ENCODE measurements around the gene ATAD3A.
"Not testable (repeated sequence)": the region's sequence is repeated elsewhere in the genome, so short reads cannot be mapped to it uniquely, and the experiment has no call there.

DNA sequence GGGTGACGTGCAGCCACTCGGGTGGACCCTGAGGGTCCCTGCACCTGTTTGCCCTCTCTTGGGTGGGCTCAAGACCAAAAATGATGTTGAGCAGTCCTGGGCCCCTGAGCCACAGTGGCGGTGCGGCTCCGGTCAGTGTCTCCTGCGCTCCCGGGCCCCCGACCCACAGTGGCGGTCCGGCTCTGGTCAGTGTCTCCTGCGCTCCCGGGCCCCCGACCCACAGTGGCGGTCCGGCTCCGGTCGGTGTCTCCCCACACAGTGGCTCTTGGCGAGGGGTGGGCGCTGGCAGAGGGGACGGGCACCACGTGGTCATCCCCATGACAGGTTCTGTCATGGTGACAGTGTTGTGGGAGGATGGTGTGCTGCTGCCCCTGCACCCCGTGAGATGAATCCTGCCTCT lies 17.7 kb upstream of the ATAD3A start:
- TF ChIP-seq, protein P1, sequence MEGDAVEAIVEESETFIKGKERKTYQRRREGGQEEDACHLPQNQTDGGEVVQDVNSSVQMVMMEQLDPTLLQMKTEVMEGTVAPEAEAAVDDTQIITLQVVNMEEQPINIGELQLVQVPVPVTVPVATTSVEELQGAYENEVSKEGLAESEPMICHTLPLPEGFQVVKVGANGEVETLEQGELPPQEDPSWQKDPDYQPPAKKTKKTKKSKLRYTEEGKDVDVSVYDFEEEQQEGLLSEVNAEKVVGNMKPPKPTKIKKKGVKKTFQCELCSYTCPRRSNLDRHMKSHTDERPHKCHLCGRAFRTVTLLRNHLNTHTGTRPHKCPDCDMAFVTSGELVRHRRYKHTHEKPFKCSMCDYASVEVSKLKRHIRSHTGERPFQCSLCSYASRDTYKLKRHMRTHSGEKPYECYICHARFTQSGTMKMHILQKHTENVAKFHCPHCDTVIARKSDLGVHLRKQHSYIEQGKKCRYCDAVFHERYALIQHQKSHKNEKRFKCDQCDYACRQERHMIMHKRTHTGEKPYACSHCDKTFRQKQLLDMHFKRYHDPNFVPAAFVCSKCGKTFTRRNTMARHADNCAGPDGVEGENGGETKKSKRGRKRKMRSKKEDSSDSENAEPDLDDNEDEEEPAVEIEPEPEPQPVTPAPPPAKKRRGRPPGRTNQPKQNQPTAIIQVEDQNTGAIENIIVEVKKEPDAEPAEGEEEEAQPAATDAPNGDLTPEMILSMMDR (conservative IDR thresholded peaks at IDR 0.05; ENCODE audit: low read depth, low read length): not testable (repeated sequence)
- not testable (repeated sequence) for TF ChIP-seq MAFK (IDR thresholded peaks at IDR 0.05; ENCODE audit: low read depth, low read length); BHLHE40 (IDR thresholded peaks at IDR 0.05; ENCODE audit: low read depth, low read length); POLR2A (IDR thresholded peaks at IDR 0.05; ENCODE audit: low read depth, low read length); RAD21 (IDR thresholded peaks at IDR 0.05; ENCODE audit: low read length)

Data from IMR-90 (cell line).